Vagina (tissue), 2 donors: Measurements from ENCODE around the gene COA4. TPM values are rescaled to one million over a fixed set of nuclear protein-coding genes. Genes with fewer than 3 reads are reported as not detected.
"Not testable (repeated sequence)": the region's sequence is repeated elsewhere in the genome, so short reads cannot be mapped to it uniquely, and the experiment has no call there.

Experiments
- DNase-seq, 2 donors: peaks; one replicate each; pipeline ENCODE4 v3.0.0-alpha.2; 2017; ENCODE audit errors: extremely low spot score in 2 of 2
- H3K27ac ChIP-seq: fragments of 200-600 bp; sonication (generic); one replicate; pipeline ENCODE4 v1.5.1; 2019
- H3K27me3 ChIP-seq: fragments of 200-600 bp; sonication (generic); one replicate; pipeline ENCODE4 v1.5.1; 2019
- H3K36me3 ChIP-seq, 2 donors: fragments of 200-600 bp; sonication (generic); one replicate each; pipeline ENCODE4 v1.5.1; 2017 to 2019
- H3K4me1 ChIP-seq: fragments of 200-600 bp; sonication (generic); one replicate; pipeline ENCODE4 v1.5.1; 2019
- H3K4me3 ChIP-seq, 2 donors: fragments of 200-600 bp; sonication (generic); 1 replicate in 1 of 2; 2 replicates in 1 of 2; pipeline ENCODE4 v1.5.1; 2016 to 2019
- H3K9me3 ChIP-seq: fragments of 200-600 bp; sonication (generic); one replicate; pipeline ENCODE4 v1.5.1; 2019
- POLR2A ChIP-seq, 2 donors: fragments of 450-650 bp; IDR thresholded peaks; one replicate each; pipeline ENCODE4 v1.6.1; 2017; ENCODE audit warnings: antibody characterized with exemption in 2 of 2, mild to moderate bottlenecking in 2 of 2, moderate library complexity in 2 of 2
- POLR2AphosphoS5 ChIP-seq, 2 donors: sonication (generic); formaldehyde crosslinking; IDR thresholded peaks; one replicate each; pipeline ENCODE4 v1.9.0; 2017; ENCODE audit warnings: antibody characterized with exemption in 2 of 2, mild to moderate bottlenecking in 2 of 2, low read depth in 1 of 2; ENCODE audit not compliant: insufficient read depth in 1 of 2
- intact Hi-C: fragments of 100-400 bp; cut with DNase I; formaldehyde crosslinking; loops from one replicate; pipeline ENCODE4 v1.15.1; 2023
- total RNA-seq: library from RNA; depleted of rRNA; stranded (reverse); fragments of >200 nt; gene quantifications from one replicate; pipeline ENCODE4 v1.2.3, GENCODE V29; 2016
- TF ChIP-seq, protein P1 (sequence below), 3 experiments: fragments of 450-650 bp in 2 of 3; fragments of 200-600 bp in 1 of 3; sonication (generic) in 1 of 3; IDR thresholded peaks; one replicate each; pipeline ENCODE4 v1.5.1; 2017 to 2019; ENCODE audit warnings: antibody characterized with exemption in 3 of 3, mild to moderate bottlenecking in 2 of 3, moderate library complexity in 2 of 3

COA4 gene
- total RNA-seq, 1 donor from 2014 or later, result 53.3 TPM

DNA sequence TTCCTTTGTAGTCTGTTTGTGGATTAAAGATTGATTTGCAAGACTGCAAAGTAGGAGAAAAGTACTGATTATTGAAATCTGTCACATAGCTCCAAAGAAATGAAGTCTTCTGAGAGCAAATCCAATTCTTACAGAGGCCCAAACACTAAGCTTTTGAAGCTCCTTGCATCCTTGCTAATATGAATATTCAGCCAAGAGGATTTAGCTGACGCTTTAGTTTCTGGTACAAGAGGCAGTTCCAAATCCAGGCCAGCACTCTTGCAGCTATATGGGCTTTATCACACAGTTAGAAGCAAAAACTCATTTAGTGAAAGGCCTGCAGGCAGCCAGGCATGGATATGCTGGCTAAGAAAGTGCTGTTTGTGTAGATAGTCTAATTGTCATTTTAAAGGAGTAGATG is 12.9 kb upstream of the COA4 start:
- Histone ChIP-seq H3K4me1 (no peaks in the 10 kb centered on the region), H3K36me3 (peaks cover 0 to 18% of the 10 kb centered on the region in 2 donors), H3K4me3 (no peak overlapping the region), H3K27me3 (no peaks in the 10 kb centered on the region), H3K27ac (no peak overlapping the region), H3K9me3 (no peaks in the 10 kb centered on the region)
- TF ChIP-seq POLR2AphosphoS5 (IDR thresholded peaks at IDR 0.05; ENCODE audit: insufficient read depth in 1 of 2, low read depth in 1 of 2), result no peak
- TF ChIP-seq, protein P1, sequence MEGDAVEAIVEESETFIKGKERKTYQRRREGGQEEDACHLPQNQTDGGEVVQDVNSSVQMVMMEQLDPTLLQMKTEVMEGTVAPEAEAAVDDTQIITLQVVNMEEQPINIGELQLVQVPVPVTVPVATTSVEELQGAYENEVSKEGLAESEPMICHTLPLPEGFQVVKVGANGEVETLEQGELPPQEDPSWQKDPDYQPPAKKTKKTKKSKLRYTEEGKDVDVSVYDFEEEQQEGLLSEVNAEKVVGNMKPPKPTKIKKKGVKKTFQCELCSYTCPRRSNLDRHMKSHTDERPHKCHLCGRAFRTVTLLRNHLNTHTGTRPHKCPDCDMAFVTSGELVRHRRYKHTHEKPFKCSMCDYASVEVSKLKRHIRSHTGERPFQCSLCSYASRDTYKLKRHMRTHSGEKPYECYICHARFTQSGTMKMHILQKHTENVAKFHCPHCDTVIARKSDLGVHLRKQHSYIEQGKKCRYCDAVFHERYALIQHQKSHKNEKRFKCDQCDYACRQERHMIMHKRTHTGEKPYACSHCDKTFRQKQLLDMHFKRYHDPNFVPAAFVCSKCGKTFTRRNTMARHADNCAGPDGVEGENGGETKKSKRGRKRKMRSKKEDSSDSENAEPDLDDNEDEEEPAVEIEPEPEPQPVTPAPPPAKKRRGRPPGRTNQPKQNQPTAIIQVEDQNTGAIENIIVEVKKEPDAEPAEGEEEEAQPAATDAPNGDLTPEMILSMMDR (IDR thresholded peaks at IDR 0.05), result no peak
- no peak for TF ChIP-seq POLR2A (IDR thresholded peaks at IDR 0.05)
- DNase-seq, result no peak
- intact Hi-C loops, result no loop called here

DNA sequence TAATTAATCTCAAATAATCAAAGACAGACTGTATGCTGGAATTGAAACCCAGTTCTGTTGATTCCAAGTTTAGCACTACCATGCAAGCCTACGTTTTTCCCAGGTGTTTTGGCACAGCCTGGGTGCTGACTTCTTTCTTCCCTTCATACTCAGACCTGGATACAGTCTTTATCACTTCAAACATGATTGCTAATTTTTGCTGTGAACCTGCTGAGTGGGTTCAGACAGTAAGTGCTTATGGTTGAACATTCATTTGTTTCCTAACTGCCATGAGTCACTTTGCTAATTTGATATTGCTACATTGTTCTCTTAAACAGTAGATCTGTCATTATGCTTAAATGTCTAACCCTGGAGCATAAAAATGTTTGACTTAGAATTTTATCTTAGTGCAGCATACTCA is 12.4 kb upstream of the COA4 start:
- Histone ChIP-seq H3K27ac (no peak overlapping the region), H3K27me3 (no peaks in the 10 kb centered on the region), H3K36me3 (peaks cover 0 to 18% of the 10 kb centered on the region in 2 donors), H3K9me3 (no peaks in the 10 kb centered on the region), H3K4me1 (no peaks in the 10 kb centered on the region), H3K4me3 (no peak overlapping the region)
- TF ChIP-seq POLR2AphosphoS5 (IDR thresholded peaks at IDR 0.05; ENCODE audit: insufficient read depth in 1 of 2, low read depth in 1 of 2) (no peak), POLR2A (IDR thresholded peaks at IDR 0.05) (no peak)
- TF ChIP-seq, protein P1 (IDR thresholded peaks at IDR 0.05), result no peak
- intact Hi-C loops, result no loop called here
- DNase-seq, result no peak

DNA sequence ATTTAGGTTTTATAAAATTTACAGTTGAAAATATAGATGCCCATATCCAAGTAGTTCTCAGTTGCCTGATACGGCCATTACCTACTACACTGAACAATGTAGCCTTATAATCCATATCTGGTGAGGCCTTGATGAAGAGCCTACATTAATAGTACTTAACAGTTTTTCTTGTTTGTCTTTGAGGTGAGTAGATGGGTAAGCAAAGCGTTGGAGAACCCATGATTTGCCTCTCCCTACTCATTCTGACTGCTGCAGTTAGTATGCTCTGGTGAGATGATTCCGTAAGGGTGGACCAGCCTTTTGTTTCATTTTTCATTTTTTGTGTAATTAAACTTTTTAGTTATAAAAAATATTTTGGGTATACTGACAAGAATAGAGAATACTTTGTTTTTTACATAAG is 11.6 kb upstream of the COA4 start:
- Histone ChIP-seq H3K27ac (no peak overlapping the region), H3K36me3 (peaks cover 0 to 18% of the 10 kb centered on the region in 2 donors), H3K27me3 (no peaks in the 10 kb centered on the region), H3K9me3 (no peaks in the 10 kb centered on the region), H3K4me3 (no peak overlapping the region), H3K4me1 (no peaks in the 10 kb centered on the region)
- intact Hi-C loops, result no loop called here
- TF ChIP-seq, protein P1 (IDR thresholded peaks at IDR 0.05), result no peak
- TF ChIP-seq POLR2A (IDR thresholded peaks at IDR 0.05), result no peak
- TF ChIP-seq POLR2AphosphoS5 (IDR thresholded peaks at IDR 0.05; ENCODE audit: insufficient read depth in 1 of 2, low read depth in 1 of 2), result no peak
- no peak for DNase-seq

DNA sequence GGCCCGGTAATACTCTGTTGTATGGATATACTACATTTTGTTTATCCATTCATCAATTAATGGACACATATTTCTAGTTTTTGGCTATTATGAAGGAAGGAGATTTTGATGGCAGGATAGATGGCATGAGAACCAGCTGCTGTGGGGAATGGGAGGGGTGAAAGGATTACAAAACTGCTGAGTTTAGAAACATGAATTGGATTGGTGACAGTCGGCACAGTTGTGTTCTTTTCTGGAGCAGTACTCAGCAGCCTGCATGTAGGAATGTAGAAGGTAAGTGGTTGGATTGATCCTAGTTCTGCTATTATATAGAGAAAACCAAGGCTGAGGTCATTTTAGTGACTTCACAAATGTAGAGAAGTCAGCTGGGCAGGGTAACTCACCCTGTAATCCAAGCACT is 7.2 kb upstream of the COA4 start:
- H3K36me3 ChIP-seq, result peaks cover 0 to 6% of the 10 kb centered on the region in 2 donors
- H3K4me3 ChIP-seq, result no peak overlapping the region
- peaks cover under 1% of the 10 kb centered on the region for H3K4me1 ChIP-seq
- no peak for DNase-seq
- TF ChIP-seq POLR2A (IDR thresholded peaks at IDR 0.05) (no peak), POLR2AphosphoS5 (IDR thresholded peaks at IDR 0.05; ENCODE audit: insufficient read depth in 1 of 2, low read depth in 1 of 2) (no peak)
- TF ChIP-seq, protein P1 (IDR thresholded peaks at IDR 0.05), result no peak
- no peak overlapping the region for H3K27ac ChIP-seq
- H3K27me3 ChIP-seq, result no peaks in the 10 kb centered on the region
- intact Hi-C loops, result no loop called here
- H3K9me3 ChIP-seq, result no peaks in the 10 kb centered on the region

DNA sequence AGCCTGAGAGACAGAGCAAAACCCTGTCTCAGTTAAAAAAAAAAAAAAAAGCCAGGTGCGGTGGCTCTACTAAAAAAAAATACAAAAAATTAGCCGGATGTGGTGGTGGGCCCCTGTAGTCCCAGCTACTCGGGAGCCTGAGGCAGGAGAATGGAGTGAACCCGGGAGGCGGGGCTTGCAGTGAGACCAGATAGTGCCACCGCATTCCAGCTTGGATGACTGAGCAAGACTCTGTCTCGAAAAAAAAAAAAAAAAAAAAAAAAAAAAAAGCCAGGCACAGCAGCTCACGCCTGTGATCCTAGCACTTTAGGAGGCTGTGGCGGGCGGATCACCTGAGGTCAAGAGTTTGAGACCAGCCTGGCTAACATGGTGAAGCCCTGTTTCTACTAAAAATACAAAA is 3.8 kb upstream of the COA4 start:
- H3K9me3 ChIP-seq, H3K27ac ChIP-seq, H3K4me3 ChIP-seq, H3K36me3 ChIP-seq, intact Hi-C loops, DNase-seq, H3K27me3 ChIP-seq: not testable (repeated sequence)
- H3K4me1 ChIP-seq, result peaks cover 25% of the 10 kb centered on the region

DNA sequence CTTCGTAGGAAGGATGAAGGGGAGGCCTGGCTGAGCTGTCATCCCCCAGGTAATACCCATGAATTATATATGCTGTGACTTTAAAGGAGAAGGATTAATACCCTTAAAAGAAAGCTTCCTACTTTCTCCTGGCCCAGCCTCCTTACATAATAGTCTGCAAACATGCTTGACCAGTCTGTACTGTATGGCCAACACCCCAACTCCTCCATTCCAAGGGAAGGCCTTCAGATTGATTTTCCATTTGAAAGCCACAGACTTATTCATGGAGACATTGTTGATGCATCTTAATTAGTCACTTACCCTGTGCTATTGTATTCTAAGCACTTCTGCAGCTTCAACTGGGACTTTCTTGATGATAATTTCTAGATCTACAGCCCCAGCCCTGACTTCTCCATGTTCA is 2.1 kb upstream of the COA4 start:
- intact Hi-C loops, result no loop called here
- Histone ChIP-seq H3K4me1 (peaks cover 31% of the 10 kb centered on the region), H3K4me3 (no peak overlapping the region), H3K36me3 (no peaks in the 10 kb centered on the region), H3K9me3 (no peaks in the 10 kb centered on the region), H3K27me3 (no peaks in the 10 kb centered on the region), H3K27ac (no peak overlapping the region)
- TF ChIP-seq POLR2AphosphoS5 (IDR thresholded peaks at IDR 0.05; ENCODE audit: insufficient read depth in 1 of 2, low read depth in 1 of 2), result no peak
- TF ChIP-seq, protein P1 (IDR thresholded peaks at IDR 0.05), result no peak
- no peak for TF ChIP-seq POLR2A (IDR thresholded peaks at IDR 0.05)
- no peak for DNase-seq
